ENCODE data around the gene MEF2C.

Gene MEF2C

GRCh38 chr5:88888291-88888690 lies 5.3 kb upstream of the MEF2C start:
- no peak for DNase-seq

DNA sequence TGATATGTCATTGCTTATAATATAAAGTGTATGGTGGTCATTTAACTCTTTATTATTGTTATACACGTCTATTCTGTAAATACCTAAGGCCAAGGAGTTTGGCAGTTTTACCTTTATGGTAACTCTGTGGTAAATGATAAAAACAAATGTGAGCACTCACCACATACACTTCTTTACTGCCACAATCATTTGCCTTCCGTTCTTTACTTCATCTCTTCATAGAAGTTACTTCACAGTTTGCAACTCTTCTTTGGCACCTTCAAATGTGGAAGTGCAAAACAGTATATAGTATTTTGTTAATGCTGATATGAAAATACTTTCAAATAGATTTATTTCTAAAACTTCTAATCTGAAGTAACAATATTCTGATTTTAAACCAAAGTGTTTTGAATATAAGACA lies 4.4 kb upstream of the MEF2C start:
- DNase-seq: no peak

- no peak for DNase-seq
Observed at GRCh38 chr5:88886746-88887341, 3.9 kb upstream of the MEF2C start.

GRCh38 chr5:88886252-88886651 lies 3.3 kb upstream of the MEF2C start:
- DNase-seq: no peak

DNA sequence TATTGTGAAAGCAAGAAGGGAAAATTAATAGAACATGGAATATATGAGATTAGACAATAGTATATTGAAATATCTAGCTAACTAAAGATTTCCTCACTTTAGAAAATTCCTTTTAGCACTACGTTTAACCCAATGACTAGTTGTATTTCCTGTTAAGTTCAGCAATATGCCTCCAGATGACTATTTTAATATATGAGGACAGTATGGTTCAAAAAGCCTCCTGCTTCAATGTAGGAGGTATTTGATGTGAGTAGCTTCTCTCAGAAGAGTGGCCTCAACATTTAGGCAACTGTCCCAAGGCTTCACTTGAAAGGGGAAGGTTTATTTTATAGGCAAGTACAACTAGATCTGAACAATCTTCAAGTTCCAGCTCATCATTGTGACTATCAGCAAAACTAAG lies 2.0 kb upstream of the MEF2C start:
- no peak for DNase-seq

GRCh38 chr5:88884608-88884877 lies 1.6 kb upstream of the MEF2C start:
- no peak for DNase-seq

DNA sequence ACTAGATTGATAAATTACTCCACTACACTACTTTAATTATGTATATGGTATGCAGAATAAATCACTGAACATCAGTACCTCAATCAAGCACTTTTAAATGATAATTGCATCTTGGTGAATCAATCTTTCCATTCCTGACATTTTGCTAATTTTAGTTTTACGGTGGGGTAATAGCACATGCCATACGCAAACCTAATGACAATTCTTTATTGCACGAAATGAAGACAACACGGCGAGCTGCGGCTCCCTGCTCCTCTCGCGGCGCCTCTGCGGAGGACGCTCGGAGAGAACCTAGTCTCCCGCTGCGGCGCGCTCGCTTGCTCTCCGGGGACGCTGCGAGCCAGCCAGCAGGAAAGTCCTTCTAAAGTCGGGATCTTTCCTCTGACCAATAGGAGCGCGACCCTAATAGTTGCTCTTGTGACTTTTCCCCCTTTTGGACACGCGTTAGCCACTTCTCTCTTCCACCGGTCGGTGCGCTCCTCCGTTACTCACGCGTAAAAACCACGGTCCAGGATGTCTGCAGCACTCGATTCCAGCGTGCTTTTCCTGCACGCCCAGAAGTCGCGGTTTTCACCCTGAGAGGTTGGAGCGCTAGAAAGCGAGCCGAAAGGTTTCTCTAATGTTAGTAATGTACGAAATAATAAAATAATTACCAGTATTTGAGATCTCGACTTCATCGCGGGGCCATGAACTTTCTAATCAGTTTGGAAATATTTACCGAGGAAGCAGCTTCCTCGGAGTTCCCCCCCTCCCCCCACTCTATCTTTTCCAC lies 1.0 kb upstream of the MEF2C start:
- no peak for DNase-seq

- DNase-seq: no peak
Observed at GRCh38 chr5:88882276-88883038, 527 bp downstream of the MEF2C start.

GRCh38 chr5:88881571-88881971 lies 1.4 kb downstream of the MEF2C start:
- no peak for DNase-seq

- DNase-seq: no peak
Observed at GRCh38 chr5:88880201-88880600, 2.8 kb downstream of the MEF2C start.

DNA sequence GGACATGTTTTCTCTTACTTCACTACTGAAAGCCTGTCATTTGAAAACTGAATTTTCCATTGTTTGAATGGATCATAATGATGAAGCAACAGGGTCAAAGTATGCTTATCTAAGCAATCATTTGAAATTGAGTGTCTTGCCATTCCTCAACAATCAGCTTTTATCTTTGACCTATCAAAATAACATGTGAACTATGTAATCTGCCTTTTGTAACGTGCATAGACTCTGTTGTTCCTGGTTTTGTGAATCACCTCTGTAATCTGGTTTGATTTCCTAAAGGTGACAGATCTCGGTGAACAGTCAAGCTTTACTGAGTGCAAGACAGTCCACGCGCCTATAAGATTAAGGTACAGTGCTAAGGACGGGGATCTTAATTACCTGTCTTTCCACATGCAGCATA lies 3.3 kb downstream of the MEF2C start:
- no peak for DNase-seq

GRCh38 chr5:88878976-88879375 lies 4.0 kb downstream of the MEF2C start:
- DNase-seq: no peak

- DNase-seq: no peak
Observed at GRCh38 chr5:88877826-88878225, 5.2 kb downstream of the MEF2C start.

- DNase-seq: no peak
Observed at GRCh38 chr5:88876714-88877113, 6.3 kb downstream of the MEF2C start.

DNA sequence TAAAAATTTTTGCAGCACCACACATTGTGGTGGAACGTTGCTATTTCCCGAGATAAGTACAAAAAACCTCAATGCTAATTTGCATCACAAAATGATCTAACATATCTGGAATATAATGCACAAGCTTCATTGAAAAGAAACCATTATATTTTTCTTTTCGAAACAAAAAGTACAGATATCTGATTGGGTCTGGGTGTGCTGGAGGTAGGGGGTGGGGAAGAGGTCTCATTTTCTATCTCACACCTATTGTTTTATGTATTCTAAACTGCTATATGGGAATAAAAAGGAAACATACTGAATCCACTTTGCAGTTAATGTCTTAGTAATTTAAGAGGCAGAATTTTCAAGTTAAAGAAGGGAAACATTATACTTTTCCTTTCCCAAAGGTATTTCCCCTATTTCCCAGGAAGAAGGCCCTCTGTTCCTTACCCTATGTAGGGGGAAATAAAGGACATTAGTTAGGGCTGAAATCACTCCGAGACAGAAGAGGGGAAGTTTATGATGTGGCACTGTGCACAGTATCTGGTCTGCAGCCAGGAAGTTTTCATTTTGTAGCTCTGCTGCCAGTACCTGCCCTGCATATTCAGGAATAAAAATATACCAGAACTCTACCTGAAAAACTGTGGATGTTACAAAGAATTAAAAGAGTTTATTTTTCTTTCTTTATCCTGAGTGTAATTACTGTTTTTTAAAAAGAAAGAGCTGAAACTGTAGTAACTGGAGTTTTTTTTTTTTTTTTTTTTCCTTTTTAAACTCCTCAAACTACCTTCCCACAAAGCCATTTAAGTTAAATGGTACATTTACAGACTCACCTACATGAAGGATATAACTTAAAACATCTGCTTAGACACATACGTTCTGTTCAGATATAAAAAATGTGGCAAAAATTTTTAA lies 7.4 kb downstream of the MEF2C start:
- DNase-seq: no peak

DNA sequence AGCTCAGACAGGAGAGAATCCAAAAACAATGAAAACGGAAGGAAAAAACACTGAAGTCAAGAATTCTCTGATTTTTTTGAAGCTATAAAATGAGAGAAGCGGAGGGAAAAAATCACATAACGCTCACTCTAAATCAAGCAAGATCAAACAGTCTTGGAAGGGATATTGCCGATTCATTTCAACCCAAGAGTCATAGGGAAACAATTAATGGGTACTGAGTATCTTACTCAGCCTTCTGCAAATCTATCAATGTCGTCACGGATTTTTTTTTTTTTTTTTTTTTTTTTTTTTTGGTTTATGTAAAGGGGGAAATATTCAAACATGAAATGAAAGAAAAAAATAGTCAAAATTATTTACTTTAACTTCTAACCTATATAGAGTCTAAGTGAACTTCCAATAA lies 9.5 kb downstream of the MEF2C start:
- DNase-seq: no peak

GRCh38 chr5:88872971-88873370 lies 10.0 kb downstream of the MEF2C start:
- DNase-seq: no peak

DNA sequence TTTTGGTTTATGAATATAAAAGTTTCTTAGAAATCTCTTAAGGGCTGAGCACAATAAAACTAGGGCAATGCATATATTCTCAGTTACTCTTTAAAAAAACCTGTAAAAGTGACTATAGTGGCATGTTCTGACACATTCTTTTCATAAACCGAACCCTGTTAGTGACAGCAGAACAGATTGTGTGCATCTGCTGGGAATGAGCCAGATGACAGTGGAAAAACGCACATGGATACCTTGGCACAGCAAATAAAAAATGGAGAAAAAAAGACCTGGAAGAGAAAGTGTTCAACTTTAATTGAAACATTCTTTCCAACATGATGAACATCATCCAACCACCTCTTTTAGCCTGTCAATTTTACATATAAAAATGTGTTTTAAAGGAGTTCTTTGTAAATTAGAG lies 12.7 kb downstream of the MEF2C start:
- DNase-seq: no peak

GRCh38 chr5:88868468-88869068 lies 14.4 kb downstream of the MEF2C start:
- DNase-seq: no peak

- no peak for DNase-seq
Observed at GRCh38 chr5:88867638-88868037, 15.3 kb downstream of the MEF2C start.

- no peak for DNase-seq
Observed at GRCh38 chr5:88863523-88863922, 19.5 kb downstream of the MEF2C start.

DNA sequence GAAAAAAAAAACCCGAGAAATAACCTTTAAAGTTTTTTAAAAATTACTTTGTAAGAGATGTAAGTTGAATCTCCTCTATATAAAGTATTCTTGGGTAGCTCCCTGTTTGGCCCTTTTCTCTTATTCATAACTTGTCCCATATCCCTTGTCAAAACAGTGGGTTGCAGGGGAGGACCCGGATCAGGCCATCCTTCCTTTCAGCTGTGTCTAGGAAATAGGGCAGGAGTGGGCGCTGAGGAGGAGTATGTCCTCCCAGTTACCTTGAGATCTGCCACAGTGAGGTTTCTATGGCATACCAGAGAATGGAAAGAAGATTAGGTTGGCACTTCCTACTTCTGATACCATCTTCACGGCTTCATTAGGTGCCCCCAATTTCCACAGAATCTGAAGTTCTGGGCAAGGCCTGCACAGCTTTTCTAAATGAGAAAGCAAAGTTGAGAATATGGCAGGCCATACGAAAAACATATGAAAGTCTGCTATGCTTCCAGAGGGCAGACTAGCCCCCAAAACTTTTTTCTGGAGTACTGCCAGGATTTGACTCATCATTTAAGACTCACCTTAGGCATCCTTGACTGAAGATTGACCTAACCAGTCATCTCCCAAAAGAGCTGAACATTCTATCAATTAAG lies 20.3 kb downstream of the MEF2C start:
- DNase-seq: no peak
